Measurements from ENCODE around the gene SCG5. TPM values are rescaled to one million over a fixed set of nuclear protein-coding genes. Genes with fewer than 3 reads are reported as not detected.

Gene SCG5
- total RNA-seq, 1 donor from 2014 or later = 18.4 TPM

DNA sequence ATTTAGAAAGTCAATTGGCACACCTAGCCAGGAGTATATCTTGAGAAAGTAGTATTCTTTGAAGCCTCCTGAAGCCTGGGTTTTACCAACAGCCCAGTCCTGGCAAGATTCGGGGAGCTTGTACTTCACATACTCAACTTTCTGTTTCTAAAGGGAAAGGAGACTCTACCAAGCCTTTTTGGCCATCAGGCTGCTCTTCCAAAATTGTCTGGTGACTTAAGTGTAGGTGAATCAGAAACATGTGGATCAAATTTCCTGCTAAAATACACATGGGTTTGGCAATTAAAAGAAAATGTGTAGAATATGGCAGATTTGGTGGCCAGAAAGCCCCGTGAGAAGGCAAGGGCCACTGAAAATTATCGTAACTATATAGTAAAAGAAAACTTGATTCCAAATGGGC lies 60.4 kb downstream of the SCG5 start:
- TF ChIP-seq, protein P1, sequence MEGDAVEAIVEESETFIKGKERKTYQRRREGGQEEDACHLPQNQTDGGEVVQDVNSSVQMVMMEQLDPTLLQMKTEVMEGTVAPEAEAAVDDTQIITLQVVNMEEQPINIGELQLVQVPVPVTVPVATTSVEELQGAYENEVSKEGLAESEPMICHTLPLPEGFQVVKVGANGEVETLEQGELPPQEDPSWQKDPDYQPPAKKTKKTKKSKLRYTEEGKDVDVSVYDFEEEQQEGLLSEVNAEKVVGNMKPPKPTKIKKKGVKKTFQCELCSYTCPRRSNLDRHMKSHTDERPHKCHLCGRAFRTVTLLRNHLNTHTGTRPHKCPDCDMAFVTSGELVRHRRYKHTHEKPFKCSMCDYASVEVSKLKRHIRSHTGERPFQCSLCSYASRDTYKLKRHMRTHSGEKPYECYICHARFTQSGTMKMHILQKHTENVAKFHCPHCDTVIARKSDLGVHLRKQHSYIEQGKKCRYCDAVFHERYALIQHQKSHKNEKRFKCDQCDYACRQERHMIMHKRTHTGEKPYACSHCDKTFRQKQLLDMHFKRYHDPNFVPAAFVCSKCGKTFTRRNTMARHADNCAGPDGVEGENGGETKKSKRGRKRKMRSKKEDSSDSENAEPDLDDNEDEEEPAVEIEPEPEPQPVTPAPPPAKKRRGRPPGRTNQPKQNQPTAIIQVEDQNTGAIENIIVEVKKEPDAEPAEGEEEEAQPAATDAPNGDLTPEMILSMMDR (conservative IDR thresholded peaks at IDR 0.05; ENCODE audit: low read depth, low read length) = no peak
- DNase-seq (ENCODE audit: low read depth) = no peak
- H3K4me3 ChIP-seq (ENCODE audit: low read depth, low read length) = no peak overlapping the region

DNA sequence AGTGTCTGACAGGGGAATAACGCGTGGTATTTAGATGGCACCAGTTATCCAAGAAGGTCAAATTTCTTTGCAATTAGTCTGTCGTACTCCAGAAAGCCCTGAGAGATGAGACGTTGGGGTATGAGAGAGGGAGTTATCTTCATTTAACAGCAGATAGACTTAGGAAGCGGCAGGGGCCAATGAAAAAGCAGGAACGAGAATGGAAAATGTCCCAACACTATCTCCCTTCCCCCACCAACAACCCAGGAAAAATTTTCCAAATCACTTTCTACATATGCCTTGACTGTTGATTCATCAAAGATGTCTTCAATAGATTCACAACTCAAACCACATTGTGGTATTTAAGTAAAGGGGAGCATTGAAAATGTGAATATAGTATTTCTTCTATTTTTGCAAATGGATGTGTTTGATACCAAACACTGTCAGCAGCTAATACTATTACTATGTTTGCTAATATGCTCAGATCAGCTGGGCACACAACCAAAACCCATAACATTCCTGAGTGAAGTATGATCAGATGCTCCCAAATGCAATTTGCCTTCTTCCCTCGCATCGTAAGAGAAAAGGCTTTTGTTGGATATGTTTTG lies 63.0 kb downstream of the SCG5 start:
- no peak for DNase-seq (ENCODE audit: low read depth)
- H3K4me3 ChIP-seq (ENCODE audit: low read depth, low read length) = no peak overlapping the region
- TF ChIP-seq, protein P1 (conservative IDR thresholded peaks at IDR 0.05; ENCODE audit: low read depth, low read length) = no peak

DNA sequence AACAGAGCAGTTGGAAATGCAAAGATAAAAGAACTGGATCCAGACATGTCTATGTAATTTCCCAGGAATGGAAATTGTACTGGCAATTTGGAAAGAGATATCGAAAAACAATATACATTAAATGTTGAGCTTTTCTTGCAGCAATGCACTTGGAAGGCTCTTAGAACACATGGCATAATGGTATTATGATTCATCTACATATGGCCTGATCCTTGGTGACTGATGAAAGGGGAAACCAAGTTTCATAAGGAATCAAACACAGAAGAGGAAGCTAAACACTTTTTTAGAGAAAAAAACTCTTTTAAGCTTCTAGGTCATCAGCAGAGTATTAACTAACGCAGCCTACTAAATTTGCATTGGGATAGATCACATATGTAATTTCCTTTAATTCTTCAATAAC lies 63.9 kb downstream of the SCG5 start:
- DNase-seq (ENCODE audit: low read depth) = no peak
- TF ChIP-seq, protein P1 (conservative IDR thresholded peaks at IDR 0.05; ENCODE audit: low read depth, low read length) = no peak
- H3K4me3 ChIP-seq (ENCODE audit: low read depth, low read length) = no peak overlapping the region

DNA sequence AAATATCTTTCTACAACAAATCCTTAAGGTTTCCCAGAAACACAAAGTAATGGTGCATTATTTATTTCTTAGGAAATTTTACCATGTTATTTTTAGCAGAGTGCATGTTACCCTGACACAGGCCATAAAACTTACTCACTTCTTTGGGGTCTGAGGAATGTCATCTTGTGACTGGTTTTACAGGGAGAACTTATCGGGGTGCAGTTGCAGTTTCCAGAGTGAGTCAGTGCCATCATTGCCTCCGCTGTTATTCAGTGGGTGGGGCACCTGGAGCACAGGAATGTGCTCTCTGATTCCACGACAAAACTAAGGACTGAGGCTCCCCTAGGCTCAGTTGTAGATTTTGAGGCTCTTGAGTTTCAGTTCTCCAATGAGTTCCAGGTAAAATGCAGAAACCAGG lies 65.2 kb downstream of the SCG5 start:
- TF ChIP-seq, protein P1 (conservative IDR thresholded peaks at IDR 0.05; ENCODE audit: low read depth, low read length) = no peak
- no peak overlapping the region for H3K4me3 ChIP-seq (ENCODE audit: low read depth, low read length)
- DNase-seq (ENCODE audit: low read depth) = no peak

DNA sequence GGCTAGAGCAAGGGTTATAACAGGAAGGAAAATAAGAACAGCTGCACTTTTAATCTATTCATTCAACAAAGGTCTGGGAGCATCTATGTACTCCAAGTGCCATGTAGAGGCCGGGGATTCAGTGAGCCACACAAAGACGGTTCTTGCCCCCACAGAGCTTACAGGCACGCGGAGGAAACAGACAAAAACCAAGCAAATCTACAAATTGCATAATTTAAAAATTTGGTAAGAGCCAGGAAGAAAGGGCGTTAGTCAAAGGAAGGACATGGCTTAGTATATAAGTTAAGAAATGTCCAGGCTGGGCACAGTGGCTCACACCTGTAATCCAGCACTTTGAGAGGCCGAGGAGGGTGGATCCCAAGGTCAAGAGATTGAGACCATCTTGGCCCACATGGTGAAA lies 65.9 kb downstream of the SCG5 start:
- no peak overlapping the region for H3K4me3 ChIP-seq (ENCODE audit: low read depth, low read length)
- TF ChIP-seq, protein P1 (conservative IDR thresholded peaks at IDR 0.05; ENCODE audit: low read depth, low read length) = no peak
- DNase-seq (ENCODE audit: low read depth) = no peak

DNA sequence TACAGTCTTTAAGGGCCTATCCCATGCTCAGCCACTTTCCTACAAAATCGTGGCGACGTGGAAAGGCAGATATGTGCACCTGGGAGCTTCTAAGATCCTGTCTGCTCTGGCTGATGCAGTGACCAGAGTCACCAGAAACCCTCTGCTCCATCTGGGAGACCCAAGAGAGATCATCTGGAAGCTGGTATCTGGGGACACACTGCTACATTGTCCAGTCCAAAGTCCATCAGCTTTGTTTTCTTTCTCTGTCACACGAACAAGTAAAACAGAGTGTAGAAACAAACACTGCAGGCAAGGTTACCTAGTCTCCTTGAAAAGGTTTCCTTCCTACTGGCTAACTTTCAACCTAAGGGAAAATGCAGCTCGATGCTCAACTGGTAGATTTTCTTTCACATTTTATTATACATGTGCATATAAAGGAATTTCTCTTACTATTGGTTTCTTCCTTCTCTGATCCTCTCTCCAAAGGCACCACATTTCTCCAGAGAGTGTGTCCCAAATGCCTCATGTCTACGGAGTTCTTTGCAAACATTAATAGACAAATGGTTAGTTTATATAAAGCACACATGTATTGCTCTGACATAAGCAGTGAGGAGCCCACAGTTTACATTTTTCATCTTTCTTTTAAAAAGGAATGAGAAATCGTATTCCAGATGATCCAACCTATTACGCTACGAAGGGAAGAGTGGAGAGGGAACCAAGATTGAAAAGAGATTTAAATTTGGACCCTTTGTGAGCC lies 68.0 kb downstream of the SCG5 start:
- DNase-seq (ENCODE audit: low read depth) = no peak
- TF ChIP-seq, protein P1 (conservative IDR thresholded peaks at IDR 0.05; ENCODE audit: low read depth, low read length) = no peak
- no peak overlapping the region for H3K4me3 ChIP-seq (ENCODE audit: low read depth, low read length)

DNA sequence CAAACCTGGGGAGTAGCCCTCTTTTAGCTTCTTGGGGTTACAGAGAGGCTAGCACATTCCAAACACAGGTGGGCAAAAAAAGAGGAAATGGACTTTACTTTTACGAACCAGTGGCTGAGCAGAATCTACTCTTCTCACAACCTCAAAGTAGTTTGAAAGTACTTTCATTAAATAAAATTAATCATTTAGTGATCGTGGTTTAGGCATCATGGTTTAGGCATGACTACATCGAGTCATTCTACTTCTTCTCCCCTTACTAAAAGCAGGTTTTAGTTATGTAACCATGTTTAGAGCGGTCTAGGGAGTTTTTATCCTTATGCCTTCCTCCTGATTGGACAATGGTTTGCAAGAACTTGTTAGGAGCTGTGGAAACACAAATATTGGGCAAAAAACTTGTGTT lies 73.8 kb downstream of the SCG5 start:
- peak; percentile 61 for DNase-seq (ENCODE audit: low read depth)
- TF ChIP-seq, protein P1 (conservative IDR thresholded peaks at IDR 0.05; ENCODE audit: low read depth, low read length) = no peak
- H3K4me3 ChIP-seq (ENCODE audit: low read depth, low read length) = no peak overlapping the region

Measured in epithelial cell of proximal tubule (primary cell).